ENCODE data around the gene LDLRAD3. TPM values are rescaled to one million over a fixed set of nuclear protein-coding genes. Genes with fewer than 3 reads are reported as not detected.
A peak's percentile ranks its signal among the peaks of the same experiment; 100 is the strongest.

Gene LDLRAD3
- total RNA-seq, 4 donors from 2014 or later: 19.4 to 49.5 (median 31.0) TPM

DNA sequence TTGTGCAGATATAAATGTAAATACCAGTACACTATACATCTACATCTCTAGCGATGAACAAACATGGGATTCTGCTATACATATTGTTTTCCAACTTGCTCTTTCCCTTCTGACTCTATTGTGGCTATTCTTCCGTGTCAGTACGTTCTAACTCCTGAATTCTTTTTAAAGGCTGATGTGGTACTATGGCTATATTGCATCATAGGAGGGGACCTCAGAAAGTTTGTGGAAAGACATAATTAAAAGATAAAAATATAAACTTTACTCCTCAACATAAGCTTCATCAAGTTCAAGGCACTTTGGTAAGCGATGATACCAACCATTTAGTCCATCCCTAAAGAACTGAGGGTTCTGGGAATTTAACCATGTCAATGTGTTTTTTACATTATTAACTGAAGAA lies 72.8 kb downstream of the LDLRAD3 start:
- Histone ChIP-seq H3K27me3 (no peaks in the 10 kb centered on the region), H3K4me1 (peaks cover 0 to 49% (median 18%) of the 10 kb centered on the region in 4 donors), H3K36me3 (no peaks in the 10 kb centered on the region), H3K9me3 (no peaks in the 10 kb centered on the region), H3K4me3 (no peak overlapping the region), H3K27ac (peak overlapping the region in 1 of 4 donors; percentile 50)
- DNase-seq (ENCODE audit: low spot score in 2 of 2): no peak
- TF ChIP-seq POLR2A (IDR thresholded peaks at IDR 0.05): no peak
- TF ChIP-seq, protein P1, sequence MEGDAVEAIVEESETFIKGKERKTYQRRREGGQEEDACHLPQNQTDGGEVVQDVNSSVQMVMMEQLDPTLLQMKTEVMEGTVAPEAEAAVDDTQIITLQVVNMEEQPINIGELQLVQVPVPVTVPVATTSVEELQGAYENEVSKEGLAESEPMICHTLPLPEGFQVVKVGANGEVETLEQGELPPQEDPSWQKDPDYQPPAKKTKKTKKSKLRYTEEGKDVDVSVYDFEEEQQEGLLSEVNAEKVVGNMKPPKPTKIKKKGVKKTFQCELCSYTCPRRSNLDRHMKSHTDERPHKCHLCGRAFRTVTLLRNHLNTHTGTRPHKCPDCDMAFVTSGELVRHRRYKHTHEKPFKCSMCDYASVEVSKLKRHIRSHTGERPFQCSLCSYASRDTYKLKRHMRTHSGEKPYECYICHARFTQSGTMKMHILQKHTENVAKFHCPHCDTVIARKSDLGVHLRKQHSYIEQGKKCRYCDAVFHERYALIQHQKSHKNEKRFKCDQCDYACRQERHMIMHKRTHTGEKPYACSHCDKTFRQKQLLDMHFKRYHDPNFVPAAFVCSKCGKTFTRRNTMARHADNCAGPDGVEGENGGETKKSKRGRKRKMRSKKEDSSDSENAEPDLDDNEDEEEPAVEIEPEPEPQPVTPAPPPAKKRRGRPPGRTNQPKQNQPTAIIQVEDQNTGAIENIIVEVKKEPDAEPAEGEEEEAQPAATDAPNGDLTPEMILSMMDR (IDR thresholded peaks at IDR 0.05): no peak
- no peak for TF ChIP-seq EP300 (IDR thresholded peaks at IDR 0.05)
- WGBS, 2 donors: 97 to 98% methylated on average over 4 of the region's 4 CpGs

DNA sequence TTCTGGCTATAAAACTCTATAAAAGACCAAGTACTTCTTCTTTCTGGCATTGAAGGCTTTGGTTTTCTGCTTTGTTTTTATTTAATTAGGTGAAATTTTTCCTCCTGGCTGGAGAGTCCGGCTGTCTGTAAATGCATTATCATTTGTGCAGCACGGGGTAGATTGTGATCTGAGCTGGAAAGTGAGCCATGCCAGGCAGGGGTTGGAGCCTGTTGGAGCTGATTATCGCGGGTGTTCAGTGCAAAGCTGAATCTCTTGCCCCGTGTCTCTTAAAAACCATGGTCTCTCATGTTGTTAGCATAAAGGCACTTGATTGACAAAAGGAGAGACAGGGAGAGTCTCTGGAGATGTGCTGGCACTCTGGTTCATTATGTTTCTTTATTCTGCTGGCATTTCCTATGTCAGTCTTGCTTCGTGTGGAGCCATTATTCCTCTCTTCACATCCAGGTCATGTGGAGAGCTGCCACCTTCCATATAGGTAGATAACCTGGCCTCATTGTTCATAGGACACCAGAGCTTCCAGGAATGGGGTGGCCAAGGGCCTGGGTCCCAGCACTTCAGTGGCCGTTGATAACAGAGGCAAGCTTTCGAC lies 75.2 kb downstream of the LDLRAD3 start:
- Histone ChIP-seq H3K9me3 (no peaks in the 10 kb centered on the region), H3K27ac (no peak overlapping the region), H3K4me3 (no peak overlapping the region), H3K27me3 (no peaks in the 10 kb centered on the region), H3K4me1 (peaks cover 0 to 38% (median 10%) of the 10 kb centered on the region in 4 donors), H3K36me3 (no peaks in the 10 kb centered on the region)
- 83 to 87% methylated on average over 8 of the region's 8 CpGs for WGBS, 2 donors
- TF ChIP-seq, protein P1 (IDR thresholded peaks at IDR 0.05): no peak
- TF ChIP-seq POLR2A (IDR thresholded peaks at IDR 0.05): no peak
- no peak for TF ChIP-seq EP300 (IDR thresholded peaks at IDR 0.05)
- DNase-seq (ENCODE audit: low spot score in 2 of 2): no peak

DNA sequence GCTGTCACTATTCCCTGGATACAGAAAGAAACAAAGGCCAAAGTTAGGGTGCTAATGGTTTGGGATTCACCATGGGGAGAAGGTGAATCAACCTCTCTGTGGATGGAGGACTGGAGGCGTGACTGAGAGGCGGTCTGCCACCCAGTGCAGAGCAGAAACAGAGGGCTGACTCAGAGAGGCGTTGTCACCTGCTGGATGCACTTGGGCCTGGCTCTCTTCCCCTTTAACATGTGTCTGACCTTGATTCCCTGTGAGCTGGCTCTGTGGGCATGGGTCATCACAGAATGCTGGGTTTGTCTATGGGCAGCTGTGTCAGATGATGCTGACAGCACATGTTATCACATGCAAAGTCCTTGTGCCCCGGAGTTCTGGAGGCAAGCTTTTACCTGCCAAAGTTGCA lies 75.9 kb downstream of the LDLRAD3 start:
- TF ChIP-seq, protein P1 (IDR thresholded peaks at IDR 0.05): no peak
- TF ChIP-seq POLR2A (IDR thresholded peaks at IDR 0.05) (no peak), EP300 (IDR thresholded peaks at IDR 0.05) (no peak)
- Histone ChIP-seq H3K27ac (no peak overlapping the region), H3K27me3 (no peaks in the 10 kb centered on the region), H3K9me3 (no peaks in the 10 kb centered on the region), H3K4me1 (peaks cover 0 to 37% (median 7%) of the 10 kb centered on the region in 4 donors), H3K36me3 (no peaks in the 10 kb centered on the region), H3K4me3 (no peak overlapping the region)
- no peak for DNase-seq (ENCODE audit: low spot score in 2 of 2)
- 88 to 91% methylated on average over 4 of the region's 4 CpGs for WGBS, 2 donors

DNA sequence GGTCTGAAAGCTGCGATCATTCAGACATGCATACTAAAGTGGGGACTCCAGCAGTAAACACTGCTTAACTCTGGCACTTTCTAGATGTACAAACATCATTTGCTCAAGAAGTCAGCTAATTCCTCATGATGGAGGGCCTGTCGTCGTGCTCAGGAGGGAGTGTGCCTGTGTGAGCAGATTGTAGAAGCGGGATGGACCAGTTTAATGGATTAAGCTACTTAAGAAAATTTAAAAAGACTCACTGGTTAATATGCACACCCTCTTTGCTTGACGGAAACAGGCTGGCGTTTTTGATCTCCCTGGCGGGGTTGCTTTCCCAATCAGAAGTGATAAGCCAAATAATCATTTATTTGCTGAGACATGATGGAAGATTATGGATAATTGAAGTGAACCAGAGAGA lies 79.0 kb downstream of the LDLRAD3 start:
- DNase-seq (ENCODE audit: low spot score in 2 of 2): no peak
- H3K4me3 ChIP-seq: no peak overlapping the region
- TF ChIP-seq, protein P1 (IDR thresholded peaks at IDR 0.05): no peak
- TF ChIP-seq EP300 (IDR thresholded peaks at IDR 0.05): no peak
- no peak for TF ChIP-seq POLR2A (IDR thresholded peaks at IDR 0.05)
- no peaks in the 10 kb centered on the region for H3K36me3 ChIP-seq
- H3K27me3 ChIP-seq: no peaks in the 10 kb centered on the region
- WGBS, 2 donors: 94 to 95% methylated on average over 7 of the region's 7 CpGs
- peaks cover 0 to 17% (median 0%) of the 10 kb centered on the region in 4 donors for H3K4me1 ChIP-seq
- no peak overlapping the region for H3K27ac ChIP-seq
- no peaks in the 10 kb centered on the region for H3K9me3 ChIP-seq

DNA sequence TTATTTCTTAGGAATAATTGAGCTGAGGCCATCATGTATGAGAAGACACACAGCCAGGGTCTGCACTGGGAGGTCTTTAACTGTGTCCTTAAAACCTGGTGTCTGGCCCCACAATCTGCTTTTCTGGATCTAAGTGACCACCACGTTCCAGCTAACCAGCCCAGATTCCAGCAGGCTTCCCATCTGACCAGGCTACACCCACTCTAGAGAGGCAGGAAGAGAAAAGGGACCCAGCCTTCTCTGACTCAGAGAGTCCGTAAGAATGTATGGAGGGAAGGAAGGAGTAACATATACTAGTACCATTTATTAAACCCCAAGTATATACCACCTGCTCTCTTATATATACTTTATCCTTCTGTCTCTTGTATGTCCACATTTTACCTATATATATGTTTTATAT lies 80.1 kb downstream of the LDLRAD3 start:
- TF ChIP-seq, protein P1 (IDR thresholded peaks at IDR 0.05): no peak
- TF ChIP-seq POLR2A (IDR thresholded peaks at IDR 0.05): no peak
- TF ChIP-seq EP300 (IDR thresholded peaks at IDR 0.05): no peak
- no peak for DNase-seq (ENCODE audit: low spot score in 2 of 2)
- 17 to 18% methylated on average over 2 of the region's 2 CpGs for WGBS, 2 donors
- peaks cover 0 to 11% (median 0%) of the 10 kb centered on the region in 4 donors for H3K4me1 ChIP-seq
- no peaks in the 10 kb centered on the region for H3K36me3 ChIP-seq
- no peaks in the 10 kb centered on the region for H3K9me3 ChIP-seq
- no peak overlapping the region for H3K4me3 ChIP-seq
- H3K27me3 ChIP-seq: no peaks in the 10 kb centered on the region
- no peak overlapping the region for H3K27ac ChIP-seq
